ENCODE data around the gene B9D1.

The B9D1 gene

GRCh38 chr17:19296786-19297778 lies 65.4 kb downstream of the B9D1 start:
- DNase-seq = no peak

GRCh38 chr17:19295473-19296135 lies 66.9 kb downstream of the B9D1 start:
- no peak for DNase-seq

- no peak for DNase-seq
Measured at GRCh38 chr17:19294443-19294842, 68.1 kb downstream of the B9D1 start.
